Thyroid gland (tissue), 4 donors: ENCODE results near the gene SPSB4. TPM values are rescaled to one million over a fixed set of nuclear protein-coding genes. Genes with fewer than 3 reads are reported as not detected.

Experiments used
- DNase-seq, 2 donors: peaks; one replicate each; pipeline ENCODE4 v3.0.0-alpha.2; 2019
- H3K27ac ChIP-seq, 3 donors: fragments of 200-600 bp; sonication (generic); 1 replicate in 2 of 3; 2 replicates in 1 of 3; pipeline ENCODE4 v1.5.1; 2016 to 2019; ENCODE audit warnings: mild to moderate bottlenecking in 1 of 3, moderate library complexity in 1 of 3
- H3K27me3 ChIP-seq: fragments of 200-600 bp; sonication (generic); one replicate; pipeline ENCODE4 v1.5.1; 2019
- H3K36me3 ChIP-seq, 2 donors: fragments of 200-600 bp; sonication (generic); one replicate each; pipeline ENCODE4 v1.5.1; 2016 to 2019
- H3K4me1 ChIP-seq, 2 donors: fragments of 200-600 bp; sonication (generic); one replicate each; pipeline ENCODE4 v1.5.1; 2017 to 2019
- H3K4me3 ChIP-seq, 3 donors: fragments of 200-600 bp; sonication (generic); replicated peaks in 1 of 3; 1 replicate in 2 of 3; 2 replicates in 1 of 3; pipeline ENCODE4 v1.5.1; 2016; ENCODE audit warnings: mild to moderate bottlenecking in 1 of 3
- H3K9me3 ChIP-seq: fragments of 200-600 bp; sonication (generic); one replicate; pipeline ENCODE4 v1.5.1; 2017
- CTCF ChIP-seq, 6 experiments: fragments of 200-600 bp in 3 of 6; fragments of 450-650 bp in 3 of 6; sonication (generic) in 3 of 6; IDR thresholded peaks; one replicate each; pipeline ENCODE4 v1.5.1; 2016 to 2019; ENCODE audit warnings: antibody characterized with exemption in 6 of 6, mild to moderate bottlenecking in 2 of 6, inconsistent platforms in 1 of 6, moderate library complexity in 1 of 6
- POLR2A ChIP-seq, 2 donors: fragments of 450-650 bp; IDR thresholded peaks; one replicate each; pipeline ENCODE4 v1.6.1; 2017; ENCODE audit warnings: antibody characterized with exemption in 2 of 2, mild to moderate bottlenecking in 2 of 2, moderate library complexity in 1 of 2
- WGBS, 2 donors: methylation state at CpG; one replicate each; pipeline ENCODE4 v1.1.5; 2017; 5-methylcytosine and 5-hydroxymethylcytosine counted together
- intact Hi-C: fragments of 100-400 bp; cut with DNase I; formaldehyde crosslinking; loops from one replicate; pipeline ENCODE4 v1.15.1; 2023
- total RNA-seq, 4 donors: library from RNA; depleted of rRNA; stranded (reverse); fragments of >200 nt; gene quantifications; one replicate each; pipeline ENCODE4 v1.2.3, GENCODE V29; 2016

The SPSB4 gene
- total RNA-seq, 4 donors from 2014 or later, result 1.2 TPM; not detected in 3

DNA sequence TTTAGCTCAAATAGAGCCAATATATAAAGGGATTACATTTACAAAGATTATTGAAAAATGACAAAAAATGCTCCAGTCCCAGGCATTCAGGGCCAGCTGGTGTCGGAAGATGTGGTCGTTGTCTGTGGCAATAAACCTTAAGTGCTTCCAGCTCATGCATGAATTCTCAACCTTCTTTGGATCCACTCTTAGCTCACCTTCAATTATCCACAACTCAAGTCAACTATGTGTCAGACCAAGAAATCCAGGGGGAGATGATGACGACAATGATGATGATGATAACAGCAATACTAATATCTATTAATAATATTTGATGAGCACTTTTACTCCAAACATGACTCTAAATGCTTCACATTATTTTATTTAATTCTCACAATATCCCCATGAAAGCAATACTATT, 126.9 kb downstream of the SPSB4 start:
- no peaks in the 10 kb centered on the region for H3K27me3 ChIP-seq
- intact Hi-C loops, result no loop called here
- TF ChIP-seq POLR2A (IDR thresholded peaks at IDR 0.05) (no peak), CTCF (IDR thresholded peaks at IDR 0.05) (no peak)
- H3K4me3 ChIP-seq, result no peak overlapping the region
- no peaks in the 10 kb centered on the region for H3K36me3 ChIP-seq
- WGBS, 2 donors, result 66 to 79% methylated on average over 3 of the region's 3 CpGs
- H3K4me1 ChIP-seq, result no peaks in the 10 kb centered on the region
- no peak for DNase-seq
- H3K9me3 ChIP-seq, result no peaks in the 10 kb centered on the region
- H3K27ac ChIP-seq, result no peak overlapping the region

- no peaks in the 10 kb centered on the region for H3K27me3 ChIP-seq
- DNase-seq, result no peak
- H3K36me3 ChIP-seq, result no peaks in the 10 kb centered on the region
- H3K4me3 ChIP-seq, result no peak overlapping the region
- no peaks in the 10 kb centered on the region for H3K9me3 ChIP-seq
- TF ChIP-seq CTCF (IDR thresholded peaks at IDR 0.05), result no peak
- TF ChIP-seq POLR2A (IDR thresholded peaks at IDR 0.05), result no peak
- H3K27ac ChIP-seq, result no peak overlapping the region
- no peaks in the 10 kb centered on the region for H3K4me1 ChIP-seq
- 54 to 60% methylated on average over 4 of the region's 4 CpGs for WGBS, 2 donors
- intact Hi-C loops, result no loop called here
Observed at GRCh38 chr3:141178551-141178950, 127.4 kb downstream of the SPSB4 start.

- Histone ChIP-seq H3K27ac (no peak overlapping the region), H3K27me3 (no peaks in the 10 kb centered on the region), H3K9me3 (no peaks in the 10 kb centered on the region), H3K4me1 (no peaks in the 10 kb centered on the region), H3K4me3 (no peak overlapping the region), H3K36me3 (no peaks in the 10 kb centered on the region)
- TF ChIP-seq CTCF (IDR thresholded peaks at IDR 0.05), result no peak
- TF ChIP-seq POLR2A (IDR thresholded peaks at IDR 0.05), result no peak
- 95 to 100% methylated on average over 1 of the region's 1 CpG for WGBS, 2 donors
- no peak for DNase-seq
- intact Hi-C loops, result loop anchor here (10.0 kb wide), 1 partner anchor 165 kb away; no protein-coding TSS in a partner anchor
Observed at GRCh38 chr3:141179983-141180382, 128.8 kb downstream of the SPSB4 start.

- Histone ChIP-seq H3K36me3 (no peaks in the 10 kb centered on the region), H3K27me3 (no peaks in the 10 kb centered on the region), H3K4me1 (no peaks in the 10 kb centered on the region), H3K4me3 (no peak overlapping the region), H3K9me3 (no peaks in the 10 kb centered on the region), H3K27ac (no peak overlapping the region)
- intact Hi-C loops, result loop anchor here (10.0 kb wide), 1 partner anchor 166 kb away; no protein-coding TSS in a partner anchor
- 83 to 89% methylated on average over 4 of the region's 4 CpGs for WGBS, 2 donors
- no peak for DNase-seq
- TF ChIP-seq CTCF (IDR thresholded peaks at IDR 0.05) (no peak), POLR2A (IDR thresholded peaks at IDR 0.05) (no peak)
Observed at GRCh38 chr3:141181196-141181595, 130.0 kb downstream of the SPSB4 start.

GRCh38 chr3:141181819-141182218, 130.7 kb downstream of the SPSB4 start:
- intact Hi-C loops, result loop anchor here (10.0 kb wide), 1 partner anchor 167 kb away; no protein-coding TSS in a partner anchor
- no peaks in the 10 kb centered on the region for H3K4me1 ChIP-seq
- TF ChIP-seq POLR2A (IDR thresholded peaks at IDR 0.05), result no peak
- TF ChIP-seq CTCF (IDR thresholded peaks at IDR 0.05), result no peak
- H3K9me3 ChIP-seq, result no peaks in the 10 kb centered on the region
- no peak for DNase-seq
- no peaks in the 10 kb centered on the region for H3K27me3 ChIP-seq
- H3K36me3 ChIP-seq, result no peaks in the 10 kb centered on the region
- H3K27ac ChIP-seq, result no peak overlapping the region
- H3K4me3 ChIP-seq, result no peak overlapping the region
- WGBS, 2 donors, result 86 to 92% methylated on average over 3 of the region's 3 CpGs
